ENCODE data around the gene FBLN2. TPM values are rescaled to one million over a fixed set of nuclear protein-coding genes. Genes with fewer than 3 reads are reported as not detected.

Gene FBLN2
- total RNA-seq, 4 donors from 2014 or later = 25.3 to 93.8 (median 47.6) TPM

GRCh38 chr3:13501958-13502790 is 46.8 kb upstream of the FBLN2 start:
- no peak overlapping the region for H3K4me3 ChIP-seq
- H3K27ac ChIP-seq = no peak overlapping the region
- peaks cover 14% of the 10 kb centered on the region for H3K36me3 ChIP-seq
- no peaks in the 10 kb centered on the region for H3K27me3 ChIP-seq
- H3K4me1 ChIP-seq = peaks cover 5% of the 10 kb centered on the region
- WGBS = 96% methylated on average over 12 of the region's 18 CpGs
- H3K9me3 ChIP-seq = no peaks in the 10 kb centered on the region
- DNase-seq (ENCODE audit: low spot score in 2 of 2) = peak in 1 of 2 donors; percentile 49
- TF ChIP-seq POLR2AphosphoS5 (IDR thresholded peaks at IDR 0.05) (no peak), CTCF (IDR thresholded peaks at IDR 0.05) (no peak), EP300 (IDR thresholded peaks at IDR 0.05) (no peak), POLR2A (IDR thresholded peaks at IDR 0.05) (no peak)

GRCh38 chr3:13502791-13503060 is 46.2 kb upstream of the FBLN2 start:
- WGBS = 96% methylated on average over 5 of the region's 8 CpGs
- no peaks in the 10 kb centered on the region for H3K27me3 ChIP-seq
- H3K4me3 ChIP-seq = no peak overlapping the region
- H3K27ac ChIP-seq = no peak overlapping the region
- H3K36me3 ChIP-seq = peaks cover 14% of the 10 kb centered on the region
- DNase-seq (ENCODE audit: low spot score in 2 of 2) = peak in 1 of 2 donors; percentile 48
- peaks cover 10% of the 10 kb centered on the region for H3K4me1 ChIP-seq
- TF ChIP-seq CTCF (IDR thresholded peaks at IDR 0.05) = no peak
- TF ChIP-seq EP300 (IDR thresholded peaks at IDR 0.05) = no peak
- TF ChIP-seq POLR2AphosphoS5 (IDR thresholded peaks at IDR 0.05) = no peak
- TF ChIP-seq POLR2A (IDR thresholded peaks at IDR 0.05) = no peak
- H3K9me3 ChIP-seq = no peaks in the 10 kb centered on the region

DNA sequence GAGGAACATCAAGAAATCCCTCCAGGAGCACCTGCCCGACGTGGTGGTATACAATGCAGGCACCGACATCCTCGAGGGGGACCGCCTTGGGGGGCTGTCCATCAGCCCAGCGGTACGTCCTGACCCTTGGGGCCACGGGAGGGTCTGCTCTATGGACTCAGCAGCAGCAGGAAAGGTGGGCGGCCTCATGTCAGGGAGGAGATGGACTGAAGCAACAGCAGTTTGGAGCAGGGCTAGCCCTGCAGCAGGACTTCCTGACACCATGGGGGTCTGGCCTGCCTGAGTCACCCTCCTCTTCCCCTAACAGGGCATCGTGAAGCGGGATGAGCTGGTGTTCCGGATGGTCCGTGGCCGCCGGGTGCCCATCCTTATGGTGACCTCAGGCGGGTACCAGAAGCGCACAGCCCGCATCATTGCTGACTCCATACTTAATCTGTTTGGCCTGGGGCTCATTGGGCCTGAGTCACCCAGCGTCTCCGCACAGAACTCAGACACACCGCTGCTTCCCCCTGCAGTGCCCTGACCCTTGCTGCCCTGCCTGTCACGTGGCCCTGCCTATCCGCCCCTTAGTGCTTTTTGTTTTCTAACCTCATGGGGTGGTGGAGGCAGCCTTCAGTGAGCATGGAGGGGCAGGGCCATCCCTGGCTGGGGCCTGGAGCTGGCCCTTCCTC is 44.6 kb upstream of the FBLN2 start:
- Histone ChIP-seq H3K4me1 (peaks cover 14% of the 10 kb centered on the region), H3K27ac (no peak overlapping the region)

DNA sequence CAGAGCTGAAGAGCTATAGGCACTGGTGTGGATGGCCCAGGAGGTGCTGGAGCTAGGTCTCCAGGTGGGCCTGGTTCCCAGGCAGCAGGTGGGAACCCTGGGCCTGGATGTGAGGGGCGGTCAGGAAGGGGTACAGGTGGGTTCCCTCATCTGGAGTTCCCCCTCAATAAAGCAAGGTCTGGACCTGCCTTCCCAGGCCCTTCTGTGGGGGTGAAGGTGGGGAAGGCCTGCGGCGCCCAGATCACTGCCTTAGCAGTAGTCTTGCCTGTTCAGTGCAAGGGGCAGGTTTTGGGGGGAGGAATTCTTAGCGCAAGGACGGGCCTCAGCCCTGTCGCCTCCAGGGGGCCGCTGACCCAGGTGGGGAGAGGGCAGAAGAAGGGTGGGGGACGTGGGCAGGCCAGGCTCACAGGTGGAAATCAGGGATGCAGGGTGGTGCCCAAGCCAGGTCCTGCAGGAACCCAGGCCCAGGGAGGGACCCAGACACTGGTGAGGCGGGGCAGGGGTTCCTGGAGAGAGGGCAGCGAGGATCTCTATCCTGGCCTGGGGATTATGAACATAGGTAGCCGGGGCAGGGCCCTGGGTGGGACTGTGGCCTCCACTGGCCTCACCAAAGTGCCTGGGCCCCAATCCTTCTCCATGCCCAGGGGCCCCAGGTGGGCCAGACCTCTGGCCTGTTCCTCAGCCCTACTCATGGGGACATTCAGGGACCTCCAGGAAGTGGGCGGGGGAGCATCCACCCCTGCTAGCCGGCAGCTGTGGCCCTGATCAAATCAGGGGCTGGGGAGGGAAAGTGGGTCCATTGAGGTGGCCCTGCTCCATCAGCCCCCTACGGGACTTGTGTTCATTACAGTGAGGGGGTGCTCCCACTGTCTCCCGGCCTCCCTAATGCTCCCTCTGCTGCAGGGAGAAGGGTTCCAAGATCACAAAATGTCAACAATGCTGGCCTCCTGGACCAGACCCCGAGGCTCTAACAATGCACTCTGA is 43.5 kb upstream of the FBLN2 start:
- no peaks in the 10 kb centered on the region for H3K9me3 ChIP-seq
- WGBS = 96% methylated on average over 10 of the region's 16 CpGs
- peaks cover 8% of the 10 kb centered on the region for H3K36me3 ChIP-seq
- DNase-seq (ENCODE audit: low spot score in 2 of 2) = no peak
- TF ChIP-seq POLR2A (IDR thresholded peaks at IDR 0.05) = no peak
- no peak for TF ChIP-seq EP300 (IDR thresholded peaks at IDR 0.05)
- no peak for TF ChIP-seq CTCF (IDR thresholded peaks at IDR 0.05)
- TF ChIP-seq POLR2AphosphoS5 (IDR thresholded peaks at IDR 0.05) = no peak
- H3K27ac ChIP-seq = no peak overlapping the region
- H3K4me3 ChIP-seq = no peak overlapping the region
- H3K27me3 ChIP-seq = no peaks in the 10 kb centered on the region
- H3K4me1 ChIP-seq = peaks cover 11% of the 10 kb centered on the region

More for the DNA sequence above, 44.6 kb upstream of the FBLN2 start:
- Histone ChIP-seq H3K4me3 (no peak overlapping the region), H3K9me3 (no peaks in the 10 kb centered on the region), H3K27me3 (no peaks in the 10 kb centered on the region), H3K36me3 (peaks cover 8% of the 10 kb centered on the region)
- no peak for DNase-seq (ENCODE audit: low spot score in 2 of 2)
- 93% methylated on average over 23 of the region's 23 CpGs for WGBS
- TF ChIP-seq EP300 (IDR thresholded peaks at IDR 0.05) (no peak), POLR2AphosphoS5 (IDR thresholded peaks at IDR 0.05) (no peak), POLR2A (IDR thresholded peaks at IDR 0.05) (no peak), CTCF (IDR thresholded peaks at IDR 0.05) (no peak)

All from suprapubic skin (tissue), 4 donors.